ENCODE data around the gene SPOCK2.

The SPOCK2 gene

DNA sequence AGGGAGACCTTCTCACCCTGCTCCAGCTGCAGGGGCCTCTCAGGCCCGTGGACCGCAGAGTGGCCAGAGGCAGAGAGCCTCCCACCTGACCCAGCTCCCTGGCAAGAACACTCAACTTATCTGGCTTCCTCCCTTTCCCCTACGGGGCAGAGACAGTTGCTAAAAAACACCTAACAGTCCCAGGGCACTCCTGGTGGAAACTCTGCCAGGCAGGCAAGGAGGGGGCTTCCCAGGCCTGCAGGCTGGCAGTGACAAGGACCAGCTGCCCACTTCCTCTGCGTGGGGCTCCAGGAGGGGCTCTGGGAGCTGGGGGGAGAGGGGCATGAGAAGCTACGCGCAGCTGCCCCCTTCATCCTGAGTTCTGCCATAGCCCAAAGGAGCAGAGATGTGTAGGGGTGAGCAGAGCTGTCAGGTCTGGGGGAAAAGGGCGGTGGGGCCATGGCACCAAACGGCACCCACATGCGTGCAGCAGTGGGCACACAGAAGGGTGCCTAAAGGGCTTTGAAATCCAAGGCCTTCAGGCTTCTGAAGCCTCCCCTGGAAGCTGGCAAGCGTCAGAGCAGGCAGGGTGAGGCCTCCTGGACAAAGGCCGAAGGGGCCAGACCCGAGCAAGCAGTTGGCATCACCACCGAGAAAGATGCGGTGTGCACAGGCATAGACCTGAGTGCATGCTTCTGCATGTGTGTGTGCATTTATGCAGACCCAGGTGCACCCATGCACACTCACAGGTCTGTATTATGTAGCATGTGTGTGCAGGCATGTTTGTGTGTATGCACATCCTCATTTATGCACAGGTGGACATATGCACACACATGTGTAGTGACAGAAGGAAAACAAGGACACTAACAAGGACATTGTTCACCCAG is 14.4 kb downstream of the SPOCK2 start:
- Histone ChIP-seq H3K27ac (no peak overlapping the region), H3K36me3 (ENCODE audit: insufficient read depth, low read length) (no peaks in the 10 kb centered on the region), H3K4me3 (no peak overlapping the region), H3K9me3 (ENCODE audit: low read depth, low read length) (no peaks in the 10 kb centered on the region), H3K9ac (ENCODE audit: insufficient read length) (no peak overlapping the region)
- no peak for DNase-seq (ENCODE audit: low read depth, low spot score)
- TF ChIP-seq FOXP2 (optimal IDR thresholded peaks at IDR 0.05; ENCODE audit: control extremely low read depth, extremely low read length, insufficient read depth) (no peak), POLR2AphosphoS5 (IDR thresholded peaks at IDR 0.05; ENCODE audit: borderline replicate concordance, low read depth, low read length) (no peak), EZH2 (IDR thresholded peaks at IDR 0.05) (no peak)

GRCh38 chr10:72072639-72073038 is 15.7 kb downstream of the SPOCK2 start:
- H3K9me3 ChIP-seq (ENCODE audit: low read depth, low read length) = no peaks in the 10 kb centered on the region
- TF ChIP-seq EZH2 (IDR thresholded peaks at IDR 0.05) = no peak
- no peak for TF ChIP-seq FOXP2 (optimal IDR thresholded peaks at IDR 0.05; ENCODE audit: control extremely low read depth, extremely low read length, insufficient read depth)
- TF ChIP-seq POLR2AphosphoS5 (IDR thresholded peaks at IDR 0.05; ENCODE audit: borderline replicate concordance, low read depth, low read length) = no peak
- H3K36me3 ChIP-seq (ENCODE audit: insufficient read depth, low read length) = no peaks in the 10 kb centered on the region
- no peak overlapping the region for H3K27ac ChIP-seq
- DNase-seq (ENCODE audit: low read depth, low spot score) = no peak
- H3K4me3 ChIP-seq = no peak overlapping the region
- H3K9ac ChIP-seq (ENCODE audit: insufficient read length) = no peak overlapping the region

DNA sequence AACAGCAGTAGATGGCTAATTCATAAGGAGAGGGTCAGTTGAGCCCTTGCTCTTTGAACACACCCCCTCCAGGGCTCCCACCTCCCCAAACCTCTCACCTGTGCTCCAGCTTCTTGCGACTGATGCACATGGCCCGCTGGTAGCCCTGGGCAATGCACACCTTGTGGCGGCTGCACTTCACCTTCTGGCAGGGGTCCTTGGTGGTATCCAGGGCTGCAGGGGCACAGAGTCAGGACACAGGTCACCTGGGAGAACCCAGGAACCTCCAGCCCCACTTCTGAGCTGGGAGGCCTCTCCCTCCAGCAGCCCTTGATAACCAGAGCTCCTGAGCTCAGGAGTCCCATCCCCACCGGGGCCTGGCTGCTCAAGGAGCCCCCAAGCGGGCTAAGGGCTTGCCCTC is 16.3 kb downstream of the SPOCK2 start:
- no peak for DNase-seq (ENCODE audit: low read depth, low spot score)
- no peaks in the 10 kb centered on the region for H3K36me3 ChIP-seq (ENCODE audit: insufficient read depth, low read length)
- no peak overlapping the region for H3K9ac ChIP-seq (ENCODE audit: insufficient read length)
- H3K9me3 ChIP-seq (ENCODE audit: low read depth, low read length) = no peaks in the 10 kb centered on the region
- H3K4me3 ChIP-seq = no peak overlapping the region
- no peak overlapping the region for H3K27ac ChIP-seq
- TF ChIP-seq FOXP2 (optimal IDR thresholded peaks at IDR 0.05; ENCODE audit: control extremely low read depth, extremely low read length, insufficient read depth) (no peak), EZH2 (IDR thresholded peaks at IDR 0.05) (no peak), POLR2AphosphoS5 (IDR thresholded peaks at IDR 0.05; ENCODE audit: borderline replicate concordance, low read depth, low read length) (no peak)

DNA sequence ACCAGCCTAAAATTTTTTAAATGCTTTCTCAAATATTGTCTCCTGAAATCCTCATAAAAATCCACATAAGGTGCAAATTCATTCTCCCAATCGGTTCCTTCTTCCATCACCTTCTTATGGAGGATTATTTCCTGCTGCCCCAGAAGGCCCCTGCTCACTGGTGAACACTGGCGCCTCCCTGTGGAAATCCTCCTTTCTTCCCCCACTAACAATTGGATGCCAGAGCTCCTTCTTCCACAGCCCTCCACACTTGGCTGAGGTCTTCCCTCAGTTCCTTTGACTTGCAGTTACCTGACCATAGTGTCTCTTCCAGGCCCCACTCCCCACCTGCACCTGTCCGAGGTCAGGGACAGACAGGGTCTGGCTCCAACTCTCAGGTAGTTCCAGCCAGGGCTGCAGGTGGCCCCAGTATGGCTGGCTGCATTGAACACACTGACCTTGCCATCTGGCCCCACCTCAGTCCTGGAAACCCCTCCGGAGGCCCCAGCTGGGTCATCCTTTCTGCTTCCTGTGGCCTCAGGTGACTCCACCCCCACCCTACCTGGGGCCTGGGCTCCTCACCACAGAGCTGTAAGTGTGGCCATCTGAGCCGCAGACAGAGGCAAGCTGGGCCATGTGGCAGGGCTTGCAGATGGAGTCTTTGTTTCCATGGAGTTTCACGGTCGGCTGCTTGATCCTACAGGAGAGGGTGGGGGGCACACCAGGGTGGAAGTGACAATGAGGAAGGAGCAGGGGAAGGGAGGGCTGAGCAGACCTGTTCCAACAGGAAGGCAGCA is 18.4 kb downstream of the SPOCK2 start:
- Histone ChIP-seq H3K9ac (ENCODE audit: insufficient read length) (no peak overlapping the region), H3K27ac (no peak overlapping the region)
- DNase-seq (ENCODE audit: low read depth, low spot score) = no peak

GRCh38 chr10:72068901-72069446 is 19.4 kb downstream of the SPOCK2 start:
- no peak for DNase-seq (ENCODE audit: low read depth, low spot score)

More for the DNA sequence above, 18.4 kb downstream of the SPOCK2 start:
- TF ChIP-seq FOXP2 (optimal IDR thresholded peaks at IDR 0.05; ENCODE audit: control extremely low read depth, extremely low read length, insufficient read depth) = no peak
- no peak for TF ChIP-seq EZH2 (IDR thresholded peaks at IDR 0.05)
- TF ChIP-seq POLR2AphosphoS5 (IDR thresholded peaks at IDR 0.05; ENCODE audit: borderline replicate concordance, low read depth, low read length) = no peak
- Histone ChIP-seq H3K36me3 (ENCODE audit: insufficient read depth, low read length) (no peaks in the 10 kb centered on the region), H3K9me3 (ENCODE audit: low read depth, low read length) (no peaks in the 10 kb centered on the region), H3K4me3 (no peak overlapping the region)

DNA sequence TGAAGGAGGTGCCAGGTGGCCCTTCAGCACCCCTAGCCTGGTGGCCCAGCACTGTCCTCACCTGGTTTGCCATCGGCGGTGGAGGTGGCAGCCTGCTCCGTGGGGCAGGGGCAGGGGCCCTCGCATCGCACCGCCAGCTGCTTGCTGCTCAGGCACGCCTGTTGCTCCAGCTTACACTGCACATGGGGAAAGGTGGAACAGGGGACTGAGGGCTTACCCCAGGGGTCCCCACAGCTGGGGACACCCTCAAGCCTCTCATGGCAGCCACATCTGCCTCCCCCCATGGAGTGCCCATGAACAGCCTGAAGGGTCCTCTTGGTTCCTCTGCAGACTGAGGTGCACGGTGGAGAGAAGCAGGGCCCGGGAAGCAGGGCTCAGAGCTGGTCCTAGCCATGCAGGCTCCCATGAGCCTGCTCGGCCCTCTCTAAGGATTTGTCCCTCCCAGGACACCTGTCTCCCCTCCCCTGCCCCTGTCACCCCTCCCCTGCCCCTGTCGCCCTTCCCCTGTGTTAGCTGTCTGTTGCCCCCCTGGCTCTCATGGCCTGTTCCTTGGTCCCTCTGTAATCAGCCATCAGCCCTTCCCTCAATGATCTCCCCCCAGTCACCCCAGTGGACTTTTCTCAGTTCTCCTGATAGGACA is 20.1 kb downstream of the SPOCK2 start:
- Histone ChIP-seq H3K9me3 (ENCODE audit: low read depth, low read length) (no peaks in the 10 kb centered on the region), H3K36me3 (ENCODE audit: insufficient read depth, low read length) (no peaks in the 10 kb centered on the region), H3K27ac (no peak overlapping the region), H3K9ac (ENCODE audit: insufficient read length) (no peak overlapping the region), H3K4me3 (no peak overlapping the region)
- no peak for DNase-seq (ENCODE audit: low read depth, low spot score)
- TF ChIP-seq FOXP2 (optimal IDR thresholded peaks at IDR 0.05; ENCODE audit: control extremely low read depth, extremely low read length, insufficient read depth) (no peak), EZH2 (IDR thresholded peaks at IDR 0.05) (no peak), POLR2AphosphoS5 (IDR thresholded peaks at IDR 0.05; ENCODE audit: borderline replicate concordance, low read depth, low read length) (no peak)

More at GRCh38 chr10:72068901-72069446, 19.4 kb downstream of the SPOCK2 start:
- H3K9ac ChIP-seq (ENCODE audit: insufficient read length) = no peak overlapping the region
- TF ChIP-seq FOXP2 (optimal IDR thresholded peaks at IDR 0.05; ENCODE audit: control extremely low read depth, extremely low read length, insufficient read depth) (no peak), POLR2AphosphoS5 (IDR thresholded peaks at IDR 0.05; ENCODE audit: borderline replicate concordance, low read depth, low read length) (no peak), EZH2 (IDR thresholded peaks at IDR 0.05) (no peak)
- H3K36me3 ChIP-seq (ENCODE audit: insufficient read depth, low read length) = no peaks in the 10 kb centered on the region
- H3K9me3 ChIP-seq (ENCODE audit: low read depth, low read length) = no peaks in the 10 kb centered on the region
- no peak overlapping the region for H3K27ac ChIP-seq
- H3K4me3 ChIP-seq = no peak overlapping the region

DNA sequence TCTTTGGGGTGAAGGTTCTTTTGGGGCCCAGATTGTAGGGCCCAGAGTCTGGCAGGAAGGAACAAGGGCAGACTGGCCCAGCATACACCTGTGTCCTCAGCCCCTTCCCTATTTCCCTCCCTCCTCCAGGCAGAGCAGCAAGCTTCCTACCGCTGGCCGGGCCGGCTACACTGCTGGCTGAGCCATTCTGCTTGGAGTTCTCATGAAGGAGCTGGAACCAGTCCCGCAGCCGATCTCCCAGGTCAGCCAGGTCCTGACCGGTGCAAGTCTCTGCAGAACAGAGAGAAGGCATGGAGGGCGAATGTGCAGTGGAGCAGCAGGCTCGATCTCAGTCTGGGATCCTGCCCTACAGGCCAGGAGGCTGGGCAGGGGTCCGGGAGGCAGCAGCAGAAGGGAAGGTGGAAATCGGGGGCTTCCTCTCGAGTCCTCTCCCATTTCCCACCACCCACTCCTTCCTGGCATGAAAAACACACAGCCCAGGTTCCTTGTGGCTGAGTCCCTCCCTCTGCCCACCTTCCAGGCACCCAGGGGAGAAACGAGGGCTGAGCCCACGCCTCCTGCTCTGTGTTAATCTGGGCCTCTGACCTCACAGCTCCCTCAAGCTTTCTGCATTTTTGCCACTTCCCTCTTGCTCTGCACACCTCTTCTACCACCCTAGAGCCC is 20.8 kb downstream of the SPOCK2 start:
- Histone ChIP-seq H3K27ac (no peak overlapping the region), H3K9ac (ENCODE audit: insufficient read length) (no peak overlapping the region), H3K4me3 (no peak overlapping the region), H3K9me3 (ENCODE audit: low read depth, low read length) (no peaks in the 10 kb centered on the region), H3K36me3 (ENCODE audit: insufficient read depth, low read length) (no peaks in the 10 kb centered on the region)
- TF ChIP-seq EZH2 (IDR thresholded peaks at IDR 0.05) (no peak), FOXP2 (optimal IDR thresholded peaks at IDR 0.05; ENCODE audit: control extremely low read depth, extremely low read length, insufficient read depth) (no peak), POLR2AphosphoS5 (IDR thresholded peaks at IDR 0.05; ENCODE audit: borderline replicate concordance, low read depth, low read length) (no peak)
- no peak for DNase-seq (ENCODE audit: low read depth, low spot score)

Measured in SK-N-MC (cell line).